Smooth muscle cell of the umbilical artery (primary cell): ENCODE data around the gene HES1. TPM values are rescaled to one million over a fixed set of nuclear protein-coding genes. Genes with fewer than 3 reads are reported as not detected.

ENCODE experiments used
- total RNA-seq: library from RNA; depleted of rRNA; stranded (reverse); fragments of >200 nt; gene quantifications from 2 replicates; pipeline ENCODE4 v1.2.3, GENCODE V29; 2014

The HES1 gene
- total RNA-seq, result 3.7 and 3.9 TPM in 2 replicates

GRCh38 chr3:194135806-194136518 is at the start of gene HES1:
TSS of gene HES1 (plus strand) at chr3:194136148. CDS start at chr3:194136381, 233 bp downstream.

Other genes starting within 250 kb of the HES1 start
- gene CPN2, start 215.2 kb downstream of the HES1 start, total RNA-seq, result not detected in 2 replicates
- 2.2 and 2.4 TPM in 2 replicates for gene LRRC15, start 233.6 kb downstream of the HES1 start, total RNA-seq